Liver (tissue), 9 donors: ENCODE results near the gene UGT1A6. TPM values are rescaled to one million over a fixed set of nuclear protein-coding genes. Genes with fewer than 3 reads are reported as not detected.

Source experiments
- DNase-seq: peaks from one replicate; pipeline ENCODE4 v3.0.0-alpha.2; 2017; ENCODE audit warnings: low spot score
- H3K27ac ChIP-seq, 2 donors: one replicate each; pipeline ENCODE4 v1.7.0; 2013; ENCODE audit warnings: inconsistent platforms in 2 of 2, low read length in 2 of 2, control low read depth in 1 of 2, low read depth in 1 of 2, mild to moderate bottlenecking in 1 of 2
- H3K27me3 ChIP-seq, 4 donors: one replicate each; pipeline versions ENCODE4 v1.6.1 to v1.7.0; 2013; ENCODE audit warnings: low read length in 3 of 4, inconsistent platforms in 1 of 4, mild to moderate bottlenecking in 1 of 4, moderate library complexity in 1 of 4; ENCODE audit not compliant: control insufficient read depth in 4 of 4, insufficient read depth in 4 of 4
- H3K36me3 ChIP-seq, 4 donors: one replicate each; pipeline versions ENCODE4 v1.6.1 to v1.7.0; 2013; ENCODE audit warnings: low read length in 3 of 4, mild to moderate bottlenecking in 3 of 4, low read depth in 1 of 4, moderate library complexity in 1 of 4; ENCODE audit not compliant: control insufficient read depth in 4 of 4, insufficient read depth in 3 of 4
- H3K4me1 ChIP-seq, 4 donors: one replicate each; pipeline versions ENCODE4 v1.6.1 to v1.7.0; 2013; ENCODE audit warnings: low read length in 3 of 4, mild to moderate bottlenecking in 3 of 4, moderate library complexity in 1 of 4; ENCODE audit not compliant: control insufficient read depth in 4 of 4, insufficient read depth in 4 of 4
- H3K4me3 ChIP-seq, 3 donors: one replicate each; pipeline versions ENCODE4 v1.6.1 to v1.7.0; 2013; ENCODE audit warnings: low read length in 3 of 3, control low read depth in 1 of 3, low read depth in 1 of 3, mild to moderate bottlenecking in 1 of 3
- H3K9ac ChIP-seq, 2 donors: one replicate each; pipeline ENCODE4 v1.7.0; 2013; ENCODE audit warnings: low read length in 2 of 2, mild to moderate bottlenecking in 2 of 2, moderate library complexity in 2 of 2, control low read depth in 1 of 2, low read depth in 1 of 2
- H3K9me3 ChIP-seq, 4 donors: one replicate each; pipeline versions ENCODE4 v1.6.1 to v1.7.0; 2013; ENCODE audit warnings: low read length in 3 of 4; ENCODE audit not compliant: control insufficient read depth in 4 of 4
- EGR1 ChIP-seq, 2 donors: IDR thresholded peaks; 2 replicates each; pipeline ENCODE4 v1.6.1; 2016 to 2018; ENCODE audit warnings: antibody characterized with exemption in 2 of 2, low read depth in 2 of 2
- FOXA1 ChIP-seq: IDR thresholded peaks from 2 replicates; pipeline ENCODE4 v1.6.1; 2016; ENCODE audit warnings: antibody characterized with exemption
- FOXA2 ChIP-seq: IDR thresholded peaks from 2 replicates; pipeline ENCODE4 v1.6.1; 2016; ENCODE audit warnings: antibody characterized with exemption
- GABPA ChIP-seq, 2 donors: IDR thresholded peaks in 1 of 2; conservative IDR thresholded peaks in 1 of 2; 2 replicates each; pipeline ENCODE4 v1.6.1; 2016; ENCODE audit warnings: antibody characterized with exemption in 2 of 2, mild to moderate bottlenecking in 1 of 2, moderate library complexity in 1 of 2
- HNF4A ChIP-seq, 2 donors: conservative IDR thresholded peaks; 2 replicates each; pipeline ENCODE4 v1.6.1; 2016; ENCODE audit warnings: antibody characterized with exemption in 2 of 2, mild to moderate bottlenecking in 2 of 2
- HNF4G ChIP-seq: IDR thresholded peaks from 2 replicates; pipeline ENCODE4 v1.6.1; 2016; ENCODE audit warnings: antibody characterized with exemption
- JUND ChIP-seq, 2 donors: IDR thresholded peaks; 2 replicates each; pipeline ENCODE4 v1.6.1; 2016; ENCODE audit warnings: antibody characterized with exemption in 2 of 2
- NR2F2 ChIP-seq: IDR thresholded peaks from 2 replicates; pipeline ENCODE4 v1.6.1; 2016; ENCODE audit warnings: antibody characterized with exemption
- RAD21 ChIP-seq, 2 donors: IDR thresholded peaks; 2 replicates each; pipeline ENCODE4 v1.6.1; 2016; ENCODE audit warnings: antibody characterized with exemption in 2 of 2, mild to moderate bottlenecking in 2 of 2
- RXRA ChIP-seq, 2 donors: IDR thresholded peaks; 2 replicates each; pipeline ENCODE4 v1.6.1; 2017 to 2018; ENCODE audit warnings: antibody characterized with exemption in 2 of 2, mild to moderate bottlenecking in 1 of 2
- SP1 ChIP-seq: IDR thresholded peaks from 2 replicates; pipeline ENCODE4 v1.6.1; 2018; ENCODE audit warnings: antibody characterized with exemption, mild to moderate bottlenecking
- TAF1 ChIP-seq: conservative IDR thresholded peaks from 2 replicates; pipeline ENCODE4 v1.6.1; 2016; ENCODE audit warnings: antibody characterized with exemption, mild to moderate bottlenecking
- YY1 ChIP-seq: IDR thresholded peaks from 2 replicates; pipeline ENCODE4 v1.6.1; 2016; ENCODE audit warnings: antibody characterized with exemption, mild to moderate bottlenecking
- WGBS: extraction: QIAGEN DNeasy Blood & Tissue Kit; methylation state at CpG from one replicate; pipeline ENCODE4 v1.1.7; 2013; 5-methylcytosine and 5-hydroxymethylcytosine counted together
- polyA plus RNA-seq, 2 donors: library from polyadenylated mRNA; stranded (reverse) in 1 of 2; unstranded in 1 of 2; fragments of 200-250 nt in 1 of 2; fragments of >200 nt in 1 of 2; fragmentation: Nextera tagmentation in 1 of 2; extraction: Ambion mirVana in 1 of 2; gene quantifications; one replicate each; pipeline versions ENCODE4 v1.2.1 to v1.2.3, GENCODE V29; 2013 to 2015
- total RNA-seq, 2 donors: library from RNA; depleted of rRNA; stranded (reverse); fragments of >200 nt; gene quantifications; one replicate each; pipeline ENCODE4 v1.2.3, GENCODE V29; 2014
- TF ChIP-seq, protein P1 (sequence below): IDR thresholded peaks from 2 replicates; pipeline ENCODE4 v1.6.1; 2016; ENCODE audit warnings: antibody characterized with exemption
- TF ChIP-seq, protein P2 (sequence below): IDR thresholded peaks from 2 replicates; pipeline ENCODE4 v1.6.1; 2016; ENCODE audit warnings: antibody characterized with exemption, mild to moderate bottlenecking
- TF ChIP-seq, protein P3 (sequence below): fragments of 150-350 bp; IDR thresholded peaks from 2 replicates; pipeline ENCODE4 v1.5.1; 2017; ENCODE audit warnings: improper control_type of control experiment, low read depth, low read length; ENCODE audit not compliant: missing input control
- TF ChIP-seq, protein P4 (sequence below): IDR thresholded peaks from 2 replicates; pipeline ENCODE4 v1.6.1; 2016; ENCODE audit warnings: antibody characterized with exemption
- TF ChIP-seq, protein P5 (sequence below): IDR thresholded peaks from 2 replicates; pipeline ENCODE4 v1.6.1; 2016; ENCODE audit warnings: antibody characterized with exemption
- donor health status: healthy.
- donor health status: healthy.
- donor health status: healthy.
- donor health status: healthy.
- donor health status: healthy.

The UGT1A6 gene
- total and polyA plus RNA-seq, 4 donors = 33.4 to 103 (median 46.5) TPM; not detected in 1

DNA sequence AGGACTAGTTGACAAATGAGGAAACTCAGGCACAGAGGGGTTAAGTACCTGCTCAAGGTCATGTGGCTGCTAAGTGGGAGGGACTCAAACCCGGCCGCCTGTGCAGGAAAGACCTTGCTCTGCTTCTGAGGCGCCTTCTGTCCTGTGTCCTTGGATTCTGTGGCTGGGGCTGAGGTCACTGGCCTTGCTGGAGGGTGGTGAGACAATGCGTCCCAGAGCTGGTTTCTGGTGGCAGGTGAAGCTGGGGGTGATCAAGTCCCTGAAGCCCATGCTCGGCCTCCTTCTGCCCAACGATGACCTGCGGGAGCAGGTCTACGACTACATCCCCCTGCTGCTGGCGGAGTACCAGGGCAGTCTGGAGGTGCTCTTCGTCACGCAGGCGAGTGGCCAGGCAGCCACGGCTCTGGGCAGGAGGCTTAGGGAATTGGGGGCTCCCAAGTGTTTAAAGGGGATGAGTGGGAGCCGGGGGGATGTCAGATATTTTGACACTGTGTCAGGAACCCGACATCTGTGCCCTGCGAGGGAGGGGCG, 101.5 kb downstream of the UGT1A6 start:
- Histone ChIP-seq H3K27me3 (no peaks in the 10 kb centered on the region), H3K27ac (no peak overlapping the region), H3K4me1 (no peaks in the 10 kb centered on the region), H3K9me3 (no peaks in the 10 kb centered on the region), H3K9ac (no peak overlapping the region), H3K36me3 (no peaks in the 10 kb centered on the region), H3K4me3 (no peak overlapping the region)
- peak; percentile 19 for DNase-seq
- 88% methylated on average over 17 of the region's 17 CpGs for WGBS
- TF ChIP-seq HNF4A (conservative IDR thresholded peaks at IDR 0.05) (no peak), RXRA (IDR thresholded peaks at IDR 0.05) (no peak), RAD21 (IDR thresholded peaks at IDR 0.05) (no peak), EGR1 (IDR thresholded peaks at IDR 0.05; ENCODE audit: low read depth in 2 of 2) (no peak), YY1 (no peak), NR2F2 (no peak), JUND (IDR thresholded peaks at IDR 0.05) (no peak), HNF4G (no peak), FOXA2 (no peak), FOXA1 (no peak), TAF1 (no peak), GABPA (IDR thresholded peaks at IDR 0.05 in 1 of 2, conservative IDR thresholded peaks at IDR 0.05 in 1 of 2) (no peak), SP1 (no peak)
- TF ChIP-seq, protein P1, sequence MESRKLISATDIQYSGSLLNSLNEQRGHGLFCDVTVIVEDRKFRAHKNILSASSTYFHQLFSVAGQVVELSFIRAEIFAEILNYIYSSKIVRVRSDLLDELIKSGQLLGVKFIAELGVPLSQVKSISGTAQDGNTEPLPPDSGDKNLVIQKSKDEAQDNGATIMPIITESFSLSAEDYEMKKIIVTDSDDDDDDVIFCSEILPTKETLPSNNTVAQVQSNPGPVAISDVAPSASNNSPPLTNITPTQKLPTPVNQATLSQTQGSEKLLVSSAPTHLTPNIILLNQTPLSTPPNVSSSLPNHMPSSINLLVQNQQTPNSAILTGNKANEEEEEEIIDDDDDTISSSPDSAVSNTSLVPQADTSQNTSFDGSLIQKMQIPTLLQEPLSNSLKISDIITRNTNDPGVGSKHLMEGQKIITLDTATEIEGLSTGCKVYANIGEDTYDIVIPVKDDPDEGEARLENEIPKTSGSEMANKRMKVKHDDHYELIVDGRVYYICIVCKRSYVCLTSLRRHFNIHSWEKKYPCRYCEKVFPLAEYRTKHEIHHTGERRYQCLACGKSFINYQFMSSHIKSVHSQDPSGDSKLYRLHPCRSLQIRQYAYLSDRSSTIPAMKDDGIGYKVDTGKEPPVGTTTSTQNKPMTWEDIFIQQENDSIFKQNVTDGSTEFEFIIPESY = no peak
- TF ChIP-seq, protein P2, sequence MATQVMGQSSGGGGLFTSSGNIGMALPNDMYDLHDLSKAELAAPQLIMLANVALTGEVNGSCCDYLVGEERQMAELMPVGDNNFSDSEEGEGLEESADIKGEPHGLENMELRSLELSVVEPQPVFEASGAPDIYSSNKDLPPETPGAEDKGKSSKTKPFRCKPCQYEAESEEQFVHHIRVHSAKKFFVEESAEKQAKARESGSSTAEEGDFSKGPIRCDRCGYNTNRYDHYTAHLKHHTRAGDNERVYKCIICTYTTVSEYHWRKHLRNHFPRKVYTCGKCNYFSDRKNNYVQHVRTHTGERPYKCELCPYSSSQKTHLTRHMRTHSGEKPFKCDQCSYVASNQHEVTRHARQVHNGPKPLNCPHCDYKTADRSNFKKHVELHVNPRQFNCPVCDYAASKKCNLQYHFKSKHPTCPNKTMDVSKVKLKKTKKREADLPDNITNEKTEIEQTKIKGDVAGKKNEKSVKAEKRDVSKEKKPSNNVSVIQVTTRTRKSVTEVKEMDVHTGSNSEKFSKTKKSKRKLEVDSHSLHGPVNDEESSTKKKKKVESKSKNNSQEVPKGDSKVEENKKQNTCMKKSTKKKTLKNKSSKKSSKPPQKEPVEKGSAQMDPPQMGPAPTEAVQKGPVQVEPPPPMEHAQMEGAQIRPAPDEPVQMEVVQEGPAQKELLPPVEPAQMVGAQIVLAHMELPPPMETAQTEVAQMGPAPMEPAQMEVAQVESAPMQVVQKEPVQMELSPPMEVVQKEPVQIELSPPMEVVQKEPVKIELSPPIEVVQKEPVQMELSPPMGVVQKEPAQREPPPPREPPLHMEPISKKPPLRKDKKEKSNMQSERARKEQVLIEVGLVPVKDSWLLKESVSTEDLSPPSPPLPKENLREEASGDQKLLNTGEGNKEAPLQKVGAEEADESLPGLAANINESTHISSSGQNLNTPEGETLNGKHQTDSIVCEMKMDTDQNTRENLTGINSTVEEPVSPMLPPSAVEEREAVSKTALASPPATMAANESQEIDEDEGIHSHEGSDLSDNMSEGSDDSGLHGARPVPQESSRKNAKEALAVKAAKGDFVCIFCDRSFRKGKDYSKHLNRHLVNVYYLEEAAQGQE = no peak
- TF ChIP-seq, protein P3, sequence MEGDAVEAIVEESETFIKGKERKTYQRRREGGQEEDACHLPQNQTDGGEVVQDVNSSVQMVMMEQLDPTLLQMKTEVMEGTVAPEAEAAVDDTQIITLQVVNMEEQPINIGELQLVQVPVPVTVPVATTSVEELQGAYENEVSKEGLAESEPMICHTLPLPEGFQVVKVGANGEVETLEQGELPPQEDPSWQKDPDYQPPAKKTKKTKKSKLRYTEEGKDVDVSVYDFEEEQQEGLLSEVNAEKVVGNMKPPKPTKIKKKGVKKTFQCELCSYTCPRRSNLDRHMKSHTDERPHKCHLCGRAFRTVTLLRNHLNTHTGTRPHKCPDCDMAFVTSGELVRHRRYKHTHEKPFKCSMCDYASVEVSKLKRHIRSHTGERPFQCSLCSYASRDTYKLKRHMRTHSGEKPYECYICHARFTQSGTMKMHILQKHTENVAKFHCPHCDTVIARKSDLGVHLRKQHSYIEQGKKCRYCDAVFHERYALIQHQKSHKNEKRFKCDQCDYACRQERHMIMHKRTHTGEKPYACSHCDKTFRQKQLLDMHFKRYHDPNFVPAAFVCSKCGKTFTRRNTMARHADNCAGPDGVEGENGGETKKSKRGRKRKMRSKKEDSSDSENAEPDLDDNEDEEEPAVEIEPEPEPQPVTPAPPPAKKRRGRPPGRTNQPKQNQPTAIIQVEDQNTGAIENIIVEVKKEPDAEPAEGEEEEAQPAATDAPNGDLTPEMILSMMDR = no peak
- TF ChIP-seq, protein P4, sequence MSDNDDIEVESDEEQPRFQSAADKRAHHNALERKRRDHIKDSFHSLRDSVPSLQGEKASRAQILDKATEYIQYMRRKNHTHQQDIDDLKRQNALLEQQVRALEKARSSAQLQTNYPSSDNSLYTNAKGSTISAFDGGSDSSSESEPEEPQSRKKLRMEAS = no peak
- TF ChIP-seq, protein P5, sequence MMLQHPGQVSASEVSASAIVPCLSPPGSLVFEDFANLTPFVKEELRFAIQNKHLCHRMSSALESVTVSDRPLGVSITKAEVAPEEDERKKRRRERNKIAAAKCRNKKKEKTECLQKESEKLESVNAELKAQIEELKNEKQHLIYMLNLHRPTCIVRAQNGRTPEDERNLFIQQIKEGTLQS = no peak
